Left ventricle myocardium superior (tissue), 1 donor: ENCODE data around the gene HLCS. TPM values are rescaled to one million over a fixed set of nuclear protein-coding genes. Genes with fewer than 3 reads are reported as not detected.

Experiments used
- ATAC-seq: fragments of 200-7000 bp; cut with Tn5 transposase; one replicate; pipeline ENCODE4 v1.9.1; 2020; ENCODE audit warnings: mild to moderate bottlenecking, moderate library complexity
- DNase-seq: peaks from one replicate; pipeline ENCODE4 v3.0.0-alpha.2; 2020
- intact Hi-C: fragments of 100-400 bp; cut with micrococcal nuclease; formaldehyde crosslinking; loops from one replicate; pipeline ENCODE4 v1.11.0; 2022
- total RNA-seq: library from RNA; stranded (reverse); fragmentation: NEBNext Ultra II Directional; extraction: Animal tissue kit (Norgen Biotek cat#: 25700); gene quantifications from one replicate; pipeline ENCODE4 v1.2.1, GENCODE V29; 2021
- donor health status: DM: no; HTN: yes; CAD: no; lungs with severe emphysema.

The HLCS gene
- total RNA-seq, 1 donor from 2014 or later: 6.2 TPM

- ATAC-seq (no peak), DNase-seq (no peak)
- intact Hi-C loops: no loop called here
These were observed 72.9 kb downstream of the HLCS start for GRCh38 chr21:36893581-36893980.

GRCh38 chr21:36892201-36892600, 74.3 kb downstream of the HLCS start:
- intact Hi-C loops: no loop called here
- ATAC-seq (no peak), DNase-seq (no peak)

- intact Hi-C loops: no loop called here
- DNase-seq: no peak
- peak; percentile 56 for ATAC-seq
These were observed 74.8 kb downstream of the HLCS start for GRCh38 chr21:36891692-36892091.

- no peak for DNase-seq
- no peak for ATAC-seq
These were observed 75.3 kb downstream of the HLCS start for GRCh38 chr21:36891121-36891520.

GRCh38 chr21:36890086-36890485, 76.4 kb downstream of the HLCS start:
- intact Hi-C loops: no loop called here
- DNase-seq (no peak), ATAC-seq (no peak)

More at GRCh38 chr21:36891121-36891520, 75.3 kb downstream of the HLCS start:
- intact Hi-C loops: no loop called here

- ATAC-seq (peak; percentile 84), DNase-seq (no peak)
- intact Hi-C loops: no loop called here
These were observed 77.1 kb downstream of the HLCS start for GRCh38 chr21:36889401-36889800.

- intact Hi-C loops: no loop called here
- ATAC-seq: no peak
- DNase-seq: no peak
These were observed 78.0 kb downstream of the HLCS start for GRCh38 chr21:36888466-36888865.

- intact Hi-C loops: no loop called here
- DNase-seq (no peak), ATAC-seq (no peak)
These were observed 78.5 kb downstream of the HLCS start for GRCh38 chr21:36887963-36888362.

GRCh38 chr21:36883532-36884486, 82.7 kb downstream of the HLCS start:
- ATAC-seq (no peak), DNase-seq (no peak)
- intact Hi-C loops: no loop called here

- intact Hi-C loops: no loop called here
- ATAC-seq: no peak
- DNase-seq: no peak
These were observed 83.7 kb downstream of the HLCS start for GRCh38 chr21:36882776-36883175.

GRCh38 chr21:36881228-36881627, 85.2 kb downstream of the HLCS start:
- ATAC-seq (no peak), DNase-seq (no peak)
- intact Hi-C loops: no loop called here

GRCh38 chr21:36879827-36880226, 86.6 kb downstream of the HLCS start:
- intact Hi-C loops: no loop called here
- ATAC-seq: no peak
- no peak for DNase-seq

- intact Hi-C loops: no loop called here
- no peak for DNase-seq
- ATAC-seq: no peak
These were observed 88.7 kb downstream of the HLCS start for GRCh38 chr21:36877741-36878140.

- intact Hi-C loops: no loop called here
- DNase-seq: no peak
- no peak for ATAC-seq
These were observed 91.8 kb downstream of the HLCS start for GRCh38 chr21:36874665-36875064.

- ATAC-seq (no peak), DNase-seq (no peak)
- intact Hi-C loops: no loop called here
These were observed 93.0 kb downstream of the HLCS start for GRCh38 chr21:36873513-36873912.

- ATAC-seq: no peak
- intact Hi-C loops: no loop called here
- no peak for DNase-seq
These were observed 99.1 kb downstream of the HLCS start for GRCh38 chr21:36867291-36867905.

GRCh38 chr21:36866419-36866818, 100.0 kb downstream of the HLCS start:
- intact Hi-C loops: no loop called here
- ATAC-seq: no peak
- DNase-seq: no peak

- intact Hi-C loops: no loop called here
- DNase-seq (no peak), ATAC-seq (no peak)
These were observed 101.5 kb downstream of the HLCS start for GRCh38 chr21:36864974-36865373.

- intact Hi-C loops: no loop called here
- DNase-seq (no peak), ATAC-seq (no peak)
These were observed 103.2 kb downstream of the HLCS start for GRCh38 chr21:36863260-36863659.

GRCh38 chr21:36861595-36862323, 104.7 kb downstream of the HLCS start:
- no peak for DNase-seq
- no peak for ATAC-seq
- intact Hi-C loops: no loop called here
